ENCODE measurements around the gene ELP6.

Gene ELP6

GRCh38 chr3:47455806-47456452, 57.6 kb downstream of the ELP6 start:
- DNase-seq: no peak

- DNase-seq: no peak
Observed at GRCh38 chr3:47452453-47453215, 60.9 kb downstream of the ELP6 start.
